Psoas muscle (tissue), 8 donors: ENCODE results near the gene MYCBP2. TPM values are rescaled to one million over a fixed set of nuclear protein-coding genes. Genes with fewer than 3 reads are reported as not detected.

Source experiments
- ATAC-seq, 4 donors: fragments of 200-7000 bp; cut with Tn5 transposase; one replicate each; pipeline ENCODE4 v1.9.1; 2020; ENCODE audit warnings: moderate library complexity in 3 of 4, mild to moderate bottlenecking in 2 of 4
- DNase-seq, 2 donors: peaks; one replicate each; pipeline ENCODE4 v3.0.0-alpha.2; 2020
- H3K27ac ChIP-seq: fragments of 200-600 bp; one replicate; pipeline ENCODE4 v1.8.0; 2022
- H3K27me3 ChIP-seq, 3 donors: fragments of 200-600 bp in 1 of 3; one replicate each; pipeline versions ENCODE4 v1.6.1 to v1.8.0; 2013 to 2022; ENCODE audit warnings: low read length in 2 of 3, mild to moderate bottlenecking in 2 of 3, moderate library complexity in 1 of 3; ENCODE audit not compliant: insufficient read depth in 3 of 3
- H3K36me3 ChIP-seq, 2 donors: fragments of 200-600 bp in 1 of 2; one replicate each; pipeline versions ENCODE4 v1.6.1 to v1.8.0; 2013 to 2022; ENCODE audit warnings: low read depth in 1 of 2, mild to moderate bottlenecking in 1 of 2, moderate library complexity in 1 of 2; ENCODE audit not compliant: insufficient read depth in 1 of 2
- H3K4me1 ChIP-seq: fragments of 200-600 bp; one replicate; pipeline ENCODE4 v1.8.0; 2022
- H3K4me3 ChIP-seq: fragments of 200-600 bp; one replicate; pipeline ENCODE4 v1.8.0; 2022; ENCODE audit warnings: mild to moderate bottlenecking
- H3K9me3 ChIP-seq: fragments of 200-600 bp; one replicate; pipeline ENCODE4 v1.8.0; 2022
- WGBS, 3 donors: extraction: QIAGEN DNeasy Blood & Tissue Kit; methylation state at CpG; one replicate each; pipeline versions ENCODE4 v1.1.6 to v1.1.7; 2013; 5-methylcytosine and 5-hydroxymethylcytosine counted together
- intact Hi-C, 2 donors: fragments of 100-400 bp; cut with DNase I; formaldehyde crosslinking; loops; one replicate each; pipeline versions ENCODE4 v1.11.0 to v1.14.2; 2022
- polyA plus RNA-seq, 3 donors: library from polyadenylated mRNA; stranded (reverse); fragments of 200-250 nt; gene quantifications; one replicate each; pipeline ENCODE4 v1.2.3, GENCODE V29; 2013
- total RNA-seq, 4 donors: library from RNA; stranded (reverse); fragmentation: NEBNext Ultra II Directional in 2 of 4; extraction: Animal tissue kit (Norgen Biotek cat#: 25700) in 2 of 4; gene quantifications; one replicate each; pipeline versions ENCODE4 v1.2.1 to v1.2.4, GENCODE V29; 2021 to 2023
- TF ChIP-seq, protein P1 (sequence below): fragments of 200-600 bp; IDR thresholded peaks from one replicate; pipeline ENCODE4 v1.8.0; 2022; ENCODE audit warnings: antibody characterized with exemption
- donor health status: healthy with polysubstance abuse.
- donor health status: DM: no; HTN: no; CAD: no; lungs with moderate emphysema.
- donor health status: Bipolar disorder and iron deficiency.
- donor health status: healthy.
- donor health status: DM: yes; HTN: yes; CAD: no.
- donor health status: DM: no; HTN: no; CAD: no.
- donor health status: DM: no; HTN: no; CAD: no.
- donor health status: DM: yes; HTN: yes; CAD: no.

MYCBP2 gene
- total and polyA plus RNA-seq, 7 donors, result 10.8 to 49.5 (median 35.5) TPM

GRCh38 chr13:77143431-77143830 is 183.5 kb downstream of the MYCBP2 start:
- intact Hi-C loops, result no loop called here
- H3K36me3 ChIP-seq, result peaks cover 3 to 81% of the 10 kb centered on the region in 2 donors
- peak in 1 of 4 donors; percentile 36 for ATAC-seq

GRCh38 chr13:77139306-77139705 is 187.6 kb downstream of the MYCBP2 start:
- ATAC-seq (no peak), DNase-seq (no peak)
- Histone ChIP-seq H3K27me3 (no peaks in the 10 kb centered on the region), H3K9me3 (no peaks in the 10 kb centered on the region), H3K4me3 (no peak overlapping the region), H3K27ac (no peak overlapping the region), H3K4me1 (no peaks in the 10 kb centered on the region), H3K36me3 (peaks cover 10 to 86% of the 10 kb centered on the region in 2 donors)
- intact Hi-C loops, result no loop called here
- TF ChIP-seq, protein P1, sequence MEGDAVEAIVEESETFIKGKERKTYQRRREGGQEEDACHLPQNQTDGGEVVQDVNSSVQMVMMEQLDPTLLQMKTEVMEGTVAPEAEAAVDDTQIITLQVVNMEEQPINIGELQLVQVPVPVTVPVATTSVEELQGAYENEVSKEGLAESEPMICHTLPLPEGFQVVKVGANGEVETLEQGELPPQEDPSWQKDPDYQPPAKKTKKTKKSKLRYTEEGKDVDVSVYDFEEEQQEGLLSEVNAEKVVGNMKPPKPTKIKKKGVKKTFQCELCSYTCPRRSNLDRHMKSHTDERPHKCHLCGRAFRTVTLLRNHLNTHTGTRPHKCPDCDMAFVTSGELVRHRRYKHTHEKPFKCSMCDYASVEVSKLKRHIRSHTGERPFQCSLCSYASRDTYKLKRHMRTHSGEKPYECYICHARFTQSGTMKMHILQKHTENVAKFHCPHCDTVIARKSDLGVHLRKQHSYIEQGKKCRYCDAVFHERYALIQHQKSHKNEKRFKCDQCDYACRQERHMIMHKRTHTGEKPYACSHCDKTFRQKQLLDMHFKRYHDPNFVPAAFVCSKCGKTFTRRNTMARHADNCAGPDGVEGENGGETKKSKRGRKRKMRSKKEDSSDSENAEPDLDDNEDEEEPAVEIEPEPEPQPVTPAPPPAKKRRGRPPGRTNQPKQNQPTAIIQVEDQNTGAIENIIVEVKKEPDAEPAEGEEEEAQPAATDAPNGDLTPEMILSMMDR, result no peak

More at GRCh38 chr13:77143431-77143830, 183.5 kb downstream of the MYCBP2 start:
- Histone ChIP-seq H3K4me1 (no peaks in the 10 kb centered on the region), H3K9me3 (no peaks in the 10 kb centered on the region), H3K27me3 (no peaks in the 10 kb centered on the region), H3K4me3 (no peak overlapping the region), H3K27ac (no peak overlapping the region)
- TF ChIP-seq, protein P1, result no peak
- 92 to 97% (median 96%) methylated on average over 1 of the region's 1 CpG for WGBS, 3 donors
- DNase-seq, result no peak

DNA sequence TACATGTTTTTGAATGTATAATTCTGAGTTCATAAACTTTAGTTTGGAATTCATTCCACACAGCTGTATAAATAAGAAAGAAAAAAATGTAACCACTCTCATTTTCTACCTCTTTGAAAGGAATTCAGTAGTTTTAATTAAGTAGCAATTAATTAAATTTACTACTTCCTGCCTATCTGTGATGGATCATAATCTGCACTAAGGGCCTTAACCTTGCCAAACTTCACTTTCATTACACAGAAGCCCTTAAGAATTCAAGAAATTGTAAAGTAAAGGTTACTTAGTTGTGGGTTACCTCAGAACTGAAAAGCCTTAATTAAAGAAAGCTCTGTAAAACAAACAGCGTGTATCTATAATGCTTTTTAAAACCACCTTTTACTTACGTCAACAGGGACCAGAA is 188.1 kb downstream of the MYCBP2 start:
- TF ChIP-seq, protein P1, result no peak
- Histone ChIP-seq H3K4me1 (no peaks in the 10 kb centered on the region), H3K4me3 (no peak overlapping the region), H3K36me3 (peaks cover 10 to 86% of the 10 kb centered on the region in 2 donors), H3K27me3 (no peaks in the 10 kb centered on the region), H3K9me3 (no peaks in the 10 kb centered on the region), H3K27ac (no peak overlapping the region)
- ATAC-seq (no peak), DNase-seq (no peak)
- WGBS, 3 donors, result 88% methylated on average over 2 of the region's 2 CpGs
- intact Hi-C loops, result no loop called here

GRCh38 chr13:77136902-77137420 is 189.9 kb downstream of the MYCBP2 start:
- H3K4me1 ChIP-seq, result no peaks in the 10 kb centered on the region
- 64 to 73% (median 65%) methylated on average over 3 of the region's 3 CpGs for WGBS, 3 donors
- H3K27me3 ChIP-seq, result no peaks in the 10 kb centered on the region
- intact Hi-C loops, result no loop called here
- DNase-seq (no peak), ATAC-seq (no peak)
- no peak overlapping the region for H3K27ac ChIP-seq
- no peaks in the 10 kb centered on the region for H3K9me3 ChIP-seq
- TF ChIP-seq, protein P1, result no peak
- H3K36me3 ChIP-seq, result peaks cover 13 to 78% of the 10 kb centered on the region in 2 donors
- H3K4me3 ChIP-seq, result no peak overlapping the region

- no peak overlapping the region for H3K4me3 ChIP-seq
- no peaks in the 10 kb centered on the region for H3K9me3 ChIP-seq
- TF ChIP-seq, protein P1, result no peak
- WGBS, 3 donors, result 96 to 100% (median 97%) methylated on average over 1 of the region's 1 CpG
- peaks cover 0 to 67% of the 10 kb centered on the region in 2 donors for H3K36me3 ChIP-seq
- intact Hi-C loops, result no loop called here
- H3K4me1 ChIP-seq, result no peaks in the 10 kb centered on the region
- H3K27ac ChIP-seq, result no peak overlapping the region
- ATAC-seq (no peak), DNase-seq (no peak)
- no peaks in the 10 kb centered on the region for H3K27me3 ChIP-seq
Measured at GRCh38 chr13:77124423-77124822, 202.5 kb downstream of the MYCBP2 start.
